Adrenal gland (tissue), 12 donors: ENCODE data around the gene RIBC1. TPM values are rescaled to one million over a fixed set of nuclear protein-coding genes. Genes with fewer than 3 reads are reported as not detected.
"Not testable (repeated sequence)": the region's sequence is repeated elsewhere in the genome, so short reads cannot be mapped to it uniquely, and the experiment has no call there.

Source experiments
- DNase-seq, 7 donors: peaks; one replicate each; pipeline ENCODE4 v3.0.0-alpha.2; 2019 to 2020
- H3K27ac ChIP-seq, 5 donors: fragments of 200-600 bp; sonication (generic) in 4 of 5; 1 replicate in 3 of 5; 2 replicates in 2 of 5; pipeline versions ENCODE4 v1.5.1 to v1.8.0; 2016 to 2020; ENCODE audit warnings: mild to moderate bottlenecking in 1 of 5
- H3K27me3 ChIP-seq: fragments of 200-600 bp; 2 replicates; pipeline ENCODE4 v1.8.0; 2021
- H3K36me3 ChIP-seq, 2 donors: fragments of 200-600 bp; replicated peaks in 1 of 2; 1 replicate in 1 of 2; 2 replicates in 1 of 2; pipeline versions ENCODE4 v1.5.1 to v1.8.0; 2018 to 2022
- H3K4me1 ChIP-seq, 2 donors: fragments of 200-600 bp; replicated peaks in 1 of 2; 1 replicate in 1 of 2; 2 replicates in 1 of 2; pipeline versions ENCODE4 v1.5.1 to v1.8.0; 2018 to 2021
- H3K4me3 ChIP-seq, 4 donors: fragments of 200-600 bp; sonication (generic) in 3 of 4; one replicate each; pipeline ENCODE4 v1.5.1; 2016 to 2018
- H3K9me3 ChIP-seq, 3 donors: fragments of 200-600 bp; sonication (generic) in 1 of 3; replicated peaks in 1 of 3; 1 replicate in 2 of 3; 2 replicates in 1 of 3; pipeline versions ENCODE4 v1.5.1 to v1.8.0; 2016 to 2021
- POLR2A ChIP-seq, 2 donors: fragments of 450-650 bp; IDR thresholded peaks; one replicate each; pipeline ENCODE4 v1.6.1; 2017; ENCODE audit warnings: antibody characterized with exemption in 2 of 2, mild to moderate bottlenecking in 2 of 2, moderate library complexity in 1 of 2
- WGBS, 4 donors: extraction: QIAGEN DNeasy Blood & Tissue Kit in 2 of 4; methylation state at CpG; one replicate each; pipeline versions ENCODE4 v1.1.5 to v1.1.7; 2013 to 2017; 5-methylcytosine and 5-hydroxymethylcytosine counted together
- intact Hi-C, 2 donors: fragments of 100-400 bp; cut with DNase I; formaldehyde crosslinking; loops; one replicate each; pipeline versions ENCODE4 v1.14.1 to v1.15.0; 2022 to 2023
- polyA plus RNA-seq, 3 donors: library from polyadenylated mRNA; stranded (reverse); fragments of 200-250 nt in 2 of 3; fragments of 350-450 nt in 1 of 3; fragmentation: Illumina TruSeq in 1 of 3; extraction: RNeasy Lipid Tissue Mini Kit (QIAGEN cat#74804) in 1 of 3; gene quantifications; one replicate each; pipeline ENCODE4 v1.2.3, GENCODE V29; 2013 to 2014
- total RNA-seq, 9 donors: library from RNA; depleted of rRNA in 4 of 9; stranded (reverse); fragments of >200 nt in 4 of 9; fragments of 120-200 nt in 1 of 9; fragmentation: NEBNext Ultra II Directional in 1 of 9; extraction: Animal tissue kit (Norgen Biotek cat#: 25700) in 1 of 9; gene quantifications; one replicate each; pipeline versions ENCODE4 v1.1.0 to v1.2.4, GENCODE V29; 2013 to 2023
- TF ChIP-seq, protein P1 (sequence below), 6 experiments: fragments of 450-650 bp in 4 of 6; fragments of 200-600 bp in 2 of 6; sonication (generic) in 1 of 6; IDR thresholded peaks; 1 replicate in 5 of 6; 2 replicates in 1 of 6; pipeline versions ENCODE4 v1.5.1 to v1.8.0; 2016 to 2021; ENCODE audit warnings: antibody characterized with exemption in 6 of 6, mild to moderate bottlenecking in 2 of 6, moderate library complexity in 1 of 6
- donor health status: healthy with polysubstance abuse.
- donor health status: Bipolar disorder and iron deficiency.
- donor health status: DM: yes; HTN: yes; CAD: no.
- donor health status: DM: no; HTN: no; CAD: no.
- donor health status: DM: no; HTN: no; CAD: no.
- donor health status: DM: yes; HTN: yes; CAD: no.

Gene RIBC1
- total and polyA plus RNA-seq, 12 donors = 0.18 to 8.6 (median 3.6) TPM

DNA sequence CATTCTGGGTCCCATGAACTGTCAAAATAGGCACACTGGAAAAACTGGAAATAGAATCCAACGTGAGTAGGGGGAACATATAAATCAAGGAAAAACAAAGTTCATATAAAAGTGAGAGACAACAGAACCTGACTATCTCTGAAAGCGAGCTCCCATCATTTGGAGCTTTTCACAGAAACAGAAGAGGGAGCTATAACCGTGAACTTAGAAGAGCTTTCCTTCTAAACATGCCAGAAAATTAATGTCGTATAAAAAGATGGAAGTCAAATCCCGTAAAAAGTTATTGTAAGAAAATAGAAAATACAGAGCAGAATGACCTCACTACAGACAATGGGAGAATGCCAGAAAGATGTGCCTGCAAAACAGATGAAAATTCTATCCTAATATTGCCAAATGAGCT is 35.4 kb downstream of the RIBC1 start:
- no peak for DNase-seq
- Histone ChIP-seq H3K4me1 (no peaks in the 10 kb centered on the region), H3K9me3 (no peaks in the 10 kb centered on the region), H3K36me3 (no peaks in the 10 kb centered on the region), H3K27me3 (peaks cover 4% of the 10 kb centered on the region), H3K4me3 (no peak overlapping the region), H3K27ac (no peak overlapping the region)
- intact Hi-C loops = no loop called here
- TF ChIP-seq POLR2A (IDR thresholded peaks at IDR 0.05) = no peak
- TF ChIP-seq, protein P1, sequence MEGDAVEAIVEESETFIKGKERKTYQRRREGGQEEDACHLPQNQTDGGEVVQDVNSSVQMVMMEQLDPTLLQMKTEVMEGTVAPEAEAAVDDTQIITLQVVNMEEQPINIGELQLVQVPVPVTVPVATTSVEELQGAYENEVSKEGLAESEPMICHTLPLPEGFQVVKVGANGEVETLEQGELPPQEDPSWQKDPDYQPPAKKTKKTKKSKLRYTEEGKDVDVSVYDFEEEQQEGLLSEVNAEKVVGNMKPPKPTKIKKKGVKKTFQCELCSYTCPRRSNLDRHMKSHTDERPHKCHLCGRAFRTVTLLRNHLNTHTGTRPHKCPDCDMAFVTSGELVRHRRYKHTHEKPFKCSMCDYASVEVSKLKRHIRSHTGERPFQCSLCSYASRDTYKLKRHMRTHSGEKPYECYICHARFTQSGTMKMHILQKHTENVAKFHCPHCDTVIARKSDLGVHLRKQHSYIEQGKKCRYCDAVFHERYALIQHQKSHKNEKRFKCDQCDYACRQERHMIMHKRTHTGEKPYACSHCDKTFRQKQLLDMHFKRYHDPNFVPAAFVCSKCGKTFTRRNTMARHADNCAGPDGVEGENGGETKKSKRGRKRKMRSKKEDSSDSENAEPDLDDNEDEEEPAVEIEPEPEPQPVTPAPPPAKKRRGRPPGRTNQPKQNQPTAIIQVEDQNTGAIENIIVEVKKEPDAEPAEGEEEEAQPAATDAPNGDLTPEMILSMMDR (IDR thresholded peaks at IDR 0.05) = peak in 1 of 6 experiments; percentile 23
- WGBS, 4 donors = 11 to 47% (median 27%) methylated on average over 5 of the region's 5 CpGs

GRCh38 chrX:53468659-53469058 is 46.0 kb downstream of the RIBC1 start:
- H3K27ac ChIP-seq, intact Hi-C loops, H3K9me3 ChIP-seq, H3K27me3 ChIP-seq, H3K36me3 ChIP-seq, H3K4me3 ChIP-seq, H3K4me1 ChIP-seq, DNase-seq: not testable (repeated sequence)
- WGBS, 4 donors = 84 to 93% (median 89%) methylated on average over 3 of the region's 3 CpGs

GRCh38 chrX:53471346-53471745 is 48.7 kb downstream of the RIBC1 start:
- intact Hi-C loops = no loop called here
- no peak for DNase-seq
- 77 to 90% (median 88%) methylated on average over 3 of the region's 3 CpGs for WGBS, 4 donors

GRCh38 chrX:53474707-53475106 is 52.0 kb downstream of the RIBC1 start:
- no peaks in the 10 kb centered on the region for H3K36me3 ChIP-seq
- TF ChIP-seq, protein P1 (IDR thresholded peaks at IDR 0.05) = no peak
- TF ChIP-seq POLR2A (IDR thresholded peaks at IDR 0.05) = no peak
- H3K4me3 ChIP-seq = no peak overlapping the region
- H3K27me3 ChIP-seq = peaks cover 5% of the 10 kb centered on the region
- 71 to 81% (median 76%) methylated on average over 2 of the region's 2 CpGs for WGBS, 4 donors
- no peaks in the 10 kb centered on the region for H3K9me3 ChIP-seq
- H3K4me1 ChIP-seq = no peaks in the 10 kb centered on the region
- no peak for DNase-seq
- no peak overlapping the region for H3K27ac ChIP-seq
- intact Hi-C loops = no loop called here

More at GRCh38 chrX:53471346-53471745, 48.7 kb downstream of the RIBC1 start:
- H3K36me3 ChIP-seq = no peaks in the 10 kb centered on the region
- H3K27me3 ChIP-seq = peaks cover 5% of the 10 kb centered on the region
- no peak overlapping the region for H3K4me3 ChIP-seq
- no peak overlapping the region for H3K27ac ChIP-seq
- no peaks in the 10 kb centered on the region for H3K9me3 ChIP-seq
- H3K4me1 ChIP-seq = no peaks in the 10 kb centered on the region
- no peak for TF ChIP-seq POLR2A (IDR thresholded peaks at IDR 0.05)
- TF ChIP-seq, protein P1 (IDR thresholded peaks at IDR 0.05) = no peak

DNA sequence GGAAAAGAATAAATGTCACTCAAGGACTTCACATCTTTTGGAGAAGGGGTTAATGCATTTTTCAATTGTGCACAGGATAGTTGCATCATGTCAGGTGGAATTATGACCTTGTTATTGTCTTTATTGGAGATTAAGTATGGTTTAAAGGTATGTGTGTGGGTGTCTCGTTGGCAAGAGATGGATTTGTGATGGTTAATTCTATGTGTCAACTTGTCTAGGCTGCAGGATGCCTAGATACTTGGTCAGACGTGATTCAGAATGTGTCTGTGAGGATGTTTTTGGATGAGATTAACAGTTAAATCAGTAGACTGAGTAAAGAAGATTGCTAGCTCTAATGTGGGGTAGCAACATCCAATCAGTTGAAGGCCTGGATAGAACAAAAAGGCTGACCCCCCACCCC is 53.7 kb downstream of the RIBC1 start:
- Histone ChIP-seq H3K36me3 (no peaks in the 10 kb centered on the region), H3K4me1 (no peaks in the 10 kb centered on the region), H3K27ac (no peak overlapping the region), H3K27me3 (peaks cover 13% of the 10 kb centered on the region), H3K9me3 (no peaks in the 10 kb centered on the region), H3K4me3 (no peak overlapping the region)
- intact Hi-C loops = no loop called here
- DNase-seq = no peak
- TF ChIP-seq POLR2A (IDR thresholded peaks at IDR 0.05) = no peak
- TF ChIP-seq, protein P1 (IDR thresholded peaks at IDR 0.05) = no peak
- 50 to 79% (median 59%) methylated on average over 2 of the region's 2 CpGs for WGBS, 4 donors
